ENCODE measurements around the gene CORIN.

The CORIN gene

DNA sequence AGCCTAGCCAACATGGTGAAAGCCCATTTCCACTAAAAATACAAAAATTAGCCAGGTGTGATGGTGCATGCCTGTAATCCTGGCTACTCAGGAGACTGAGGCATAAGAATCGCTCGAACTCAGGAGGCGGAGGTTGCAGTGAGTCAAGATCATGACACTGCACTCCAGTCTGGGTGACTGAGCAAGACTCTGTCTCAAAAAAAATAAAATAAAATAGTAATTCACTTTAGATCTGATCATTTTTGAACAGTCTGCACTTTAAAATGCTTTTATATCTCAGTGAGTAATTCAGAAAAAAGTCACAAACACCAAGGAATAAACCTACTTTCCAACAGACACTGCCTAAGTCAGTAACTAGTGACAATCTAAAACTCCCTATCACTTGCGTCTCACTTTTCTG lies 25.6 kb upstream of the CORIN start:
- in situ Hi-C loops (cut with MboI; ENCODE audit: low pct_unique_long_range_greater_than_20kb, low sequenced_read_pairs, unreplicated experiment) = no loop called here
- TF ChIP-seq CTCF (IDR thresholded peaks at IDR 0.05; ENCODE audit: extremely low read depth, insufficient read depth, missing control alignments) = no peak
- no peak for DNase-seq (ENCODE audit: low spot score)

DNA sequence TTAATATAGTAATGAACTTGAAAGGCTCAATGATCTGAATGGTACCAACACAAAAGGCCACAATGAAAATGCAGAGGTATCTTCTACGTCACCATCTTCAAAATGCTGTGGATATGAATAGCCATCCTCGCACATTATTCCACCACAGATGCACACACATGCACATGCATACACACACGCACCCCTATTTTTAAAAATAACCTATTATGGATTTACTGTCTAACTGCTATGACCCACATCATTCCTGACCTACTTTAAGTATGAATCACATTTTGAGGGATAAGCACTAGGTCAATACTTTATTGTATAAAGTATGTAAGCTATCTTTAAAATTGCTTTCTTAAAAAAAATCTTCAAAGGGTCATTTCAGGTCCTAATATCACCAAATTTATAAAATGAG lies 24.4 kb upstream of the CORIN start:
- DNase-seq (ENCODE audit: low spot score) = no peak
- no peak for TF ChIP-seq CTCF (IDR thresholded peaks at IDR 0.05; ENCODE audit: extremely low read depth, insufficient read depth, missing control alignments)
- in situ Hi-C loops (cut with MboI; ENCODE audit: low pct_unique_long_range_greater_than_20kb, low sequenced_read_pairs, unreplicated experiment) = no loop called here

- DNase-seq (ENCODE audit: low spot score) = no peak
- in situ Hi-C loops (cut with MboI; ENCODE audit: low pct_unique_long_range_greater_than_20kb, low sequenced_read_pairs, unreplicated experiment) = no loop called here
- TF ChIP-seq CTCF (IDR thresholded peaks at IDR 0.05; ENCODE audit: extremely low read depth, insufficient read depth, missing control alignments) = no peak
These were observed 22.4 kb upstream of the CORIN start for GRCh38 chr4:47860305-47860704.

- no peak for DNase-seq (ENCODE audit: low spot score)
- in situ Hi-C loops (cut with MboI; ENCODE audit: low pct_unique_long_range_greater_than_20kb, low sequenced_read_pairs, unreplicated experiment) = no loop called here
- TF ChIP-seq CTCF (IDR thresholded peaks at IDR 0.05; ENCODE audit: extremely low read depth, insufficient read depth, missing control alignments) = no peak
These were observed 20.1 kb upstream of the CORIN start for GRCh38 chr4:47858006-47858405.

DNA sequence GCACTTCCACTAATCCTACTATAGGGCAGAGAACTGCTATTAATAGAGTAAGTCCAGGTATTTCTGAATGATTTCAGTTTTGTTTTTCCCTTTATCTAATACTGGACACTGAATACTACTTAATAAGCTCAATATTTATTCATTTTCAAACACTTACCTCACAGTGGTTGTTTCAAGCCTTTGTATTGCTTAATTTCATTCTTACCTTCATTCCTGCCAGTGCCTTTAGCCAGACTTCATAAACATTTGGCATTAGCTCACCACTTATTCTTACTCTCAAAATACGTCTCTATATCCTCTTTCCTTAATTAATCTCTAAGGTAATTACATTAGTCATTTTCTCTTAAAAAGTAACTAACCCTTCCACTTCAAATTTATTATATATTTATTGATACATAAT lies 18.8 kb upstream of the CORIN start:
- in situ Hi-C loops (cut with MboI; ENCODE audit: low pct_unique_long_range_greater_than_20kb, low sequenced_read_pairs, unreplicated experiment) = no loop called here

DNA sequence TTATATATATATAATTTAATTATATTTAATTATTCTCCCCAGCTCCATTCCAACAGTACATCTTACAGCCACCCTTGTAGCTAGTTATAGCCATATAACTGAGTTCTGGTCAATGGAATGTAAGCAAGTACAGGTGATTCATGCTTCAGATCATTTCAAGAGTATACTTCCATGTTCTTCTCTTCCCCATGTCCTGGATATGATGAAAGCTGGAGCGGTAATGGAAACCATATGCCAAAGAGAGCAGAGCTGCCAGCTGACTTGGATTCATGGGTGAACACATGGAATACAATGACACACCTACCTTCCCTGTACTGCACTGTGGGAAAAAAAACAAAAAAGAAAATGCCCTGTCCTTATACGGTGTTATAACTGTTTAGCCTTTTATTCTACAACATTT lies 17.5 kb upstream of the CORIN start:
- no peak for DNase-seq (ENCODE audit: low spot score)
- no peak for TF ChIP-seq CTCF (IDR thresholded peaks at IDR 0.05; ENCODE audit: extremely low read depth, insufficient read depth, missing control alignments)
- in situ Hi-C loops (cut with MboI; ENCODE audit: low pct_unique_long_range_greater_than_20kb, low sequenced_read_pairs, unreplicated experiment) = no loop called here

More for the DNA sequence above, 18.8 kb upstream of the CORIN start:
- no peak for TF ChIP-seq CTCF (IDR thresholded peaks at IDR 0.05; ENCODE audit: extremely low read depth, insufficient read depth, missing control alignments)
- DNase-seq (ENCODE audit: low spot score) = no peak

DNA sequence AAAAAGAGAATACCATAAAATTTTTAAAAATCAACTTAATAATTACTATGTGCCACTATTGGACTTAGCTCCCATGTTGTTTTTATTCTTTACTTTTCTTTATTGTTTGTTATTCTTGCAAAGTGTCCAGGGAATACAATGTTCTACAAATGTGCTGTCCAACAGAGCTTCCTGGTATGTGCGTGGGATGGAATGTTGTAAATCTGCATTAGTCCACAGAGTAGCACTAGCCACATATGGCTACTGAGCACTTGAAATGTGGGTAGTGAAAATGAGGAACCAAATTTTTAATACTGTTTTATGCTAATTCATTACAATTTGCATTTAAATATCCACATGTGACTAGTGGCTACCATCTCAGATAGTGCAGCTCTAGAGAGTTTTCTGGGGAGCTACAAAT lies 14.3 kb upstream of the CORIN start:
- no peak for DNase-seq (ENCODE audit: low spot score)
- no peak for TF ChIP-seq CTCF (IDR thresholded peaks at IDR 0.05; ENCODE audit: extremely low read depth, insufficient read depth, missing control alignments)
- in situ Hi-C loops (cut with MboI; ENCODE audit: low pct_unique_long_range_greater_than_20kb, low sequenced_read_pairs, unreplicated experiment) = no loop called here

Data from GM13977 (cell line).